ENCODE data around the gene KCTD11.

DNA sequence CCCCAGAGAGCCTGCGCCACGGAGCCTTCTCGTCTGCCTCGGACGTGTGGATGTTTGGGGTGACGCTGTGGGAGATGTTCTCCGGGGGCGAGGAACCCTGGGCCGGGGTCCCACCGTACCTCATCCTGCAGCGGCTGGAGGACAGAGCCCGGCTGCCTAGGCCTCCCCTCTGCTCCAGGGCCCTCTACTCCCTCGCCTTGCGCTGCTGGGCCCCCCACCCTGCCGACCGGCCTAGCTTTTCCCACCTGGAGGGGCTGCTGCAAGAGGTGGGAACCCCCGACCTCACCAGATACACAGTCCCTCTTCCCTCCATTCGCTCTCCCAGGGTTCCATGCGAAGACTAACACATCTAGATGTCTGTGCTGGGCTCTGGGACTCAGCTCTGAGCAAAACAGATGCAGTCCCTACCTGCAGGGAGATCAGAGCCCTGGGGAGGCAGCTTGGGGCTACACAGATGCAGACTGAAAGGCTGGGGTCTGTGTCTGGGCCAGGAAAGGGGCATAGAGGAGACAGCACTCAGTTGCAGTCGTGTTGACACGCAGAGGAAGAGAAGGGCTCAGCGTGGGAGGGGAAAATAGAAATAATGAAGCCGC is 32.6 kb downstream of the KCTD11 start:
- TF ChIP-seq EZH2 (IDR thresholded peaks at IDR 0.05; ENCODE audit: low read length) = no peak
- TF ChIP-seq, protein P1, sequence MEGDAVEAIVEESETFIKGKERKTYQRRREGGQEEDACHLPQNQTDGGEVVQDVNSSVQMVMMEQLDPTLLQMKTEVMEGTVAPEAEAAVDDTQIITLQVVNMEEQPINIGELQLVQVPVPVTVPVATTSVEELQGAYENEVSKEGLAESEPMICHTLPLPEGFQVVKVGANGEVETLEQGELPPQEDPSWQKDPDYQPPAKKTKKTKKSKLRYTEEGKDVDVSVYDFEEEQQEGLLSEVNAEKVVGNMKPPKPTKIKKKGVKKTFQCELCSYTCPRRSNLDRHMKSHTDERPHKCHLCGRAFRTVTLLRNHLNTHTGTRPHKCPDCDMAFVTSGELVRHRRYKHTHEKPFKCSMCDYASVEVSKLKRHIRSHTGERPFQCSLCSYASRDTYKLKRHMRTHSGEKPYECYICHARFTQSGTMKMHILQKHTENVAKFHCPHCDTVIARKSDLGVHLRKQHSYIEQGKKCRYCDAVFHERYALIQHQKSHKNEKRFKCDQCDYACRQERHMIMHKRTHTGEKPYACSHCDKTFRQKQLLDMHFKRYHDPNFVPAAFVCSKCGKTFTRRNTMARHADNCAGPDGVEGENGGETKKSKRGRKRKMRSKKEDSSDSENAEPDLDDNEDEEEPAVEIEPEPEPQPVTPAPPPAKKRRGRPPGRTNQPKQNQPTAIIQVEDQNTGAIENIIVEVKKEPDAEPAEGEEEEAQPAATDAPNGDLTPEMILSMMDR (optimal IDR thresholded peaks at IDR 0.05 in 1 of 3, IDR thresholded peaks at IDR 0.05 in 1 of 3, conservative IDR thresholded peaks at IDR 0.05 in 1 of 3; ENCODE audit: extremely low read depth in 1 of 3, insufficient read depth in 2 of 3, low read length in 3 of 3) = no peak

Data from keratinocyte (primary cell).